NK-92 treated with Interleukin-12 subunit alpha and Interleukin-12 subunit beta, amount 100 ng/mL, for 24 hours (cell line): ENCODE results near the gene OPCML.

ENCODE experiments used
- DNase-seq: peaks from one replicate; lab custom pipeline; 2025; lab: John Stamatoyannopoulos, UW

The OPCML gene

GRCh38 chr11:132556316-132556715, 976.0 kb downstream of the OPCML start:
- DNase-seq = no peak

- DNase-seq = no peak
These were observed 976.7 kb downstream of the OPCML start for GRCh38 chr11:132555617-132556016.

- no peak for DNase-seq
These were observed 981.3 kb downstream of the OPCML start for GRCh38 chr11:132551016-132551415.

- no peak for DNase-seq
These were observed 982.7 kb downstream of the OPCML start for GRCh38 chr11:132549561-132549960.

- DNase-seq = no peak
These were observed 983.3 kb downstream of the OPCML start for GRCh38 chr11:132549001-132549400.

- DNase-seq = no peak
These were observed 988.3 kb downstream of the OPCML start for GRCh38 chr11:132544007-132544406.

GRCh38 chr11:132541794-132542193, 990.5 kb downstream of the OPCML start:
- no peak for DNase-seq

- DNase-seq = no peak
These were observed 991.7 kb downstream of the OPCML start for GRCh38 chr11:132540581-132540980.

- DNase-seq = no peak
These were observed 992.5 kb downstream of the OPCML start for GRCh38 chr11:132539590-132540368.

GRCh38 chr11:132538642-132539041, 993.7 kb downstream of the OPCML start:
- DNase-seq = no peak

- DNase-seq = no peak
These were observed 996.5 kb downstream of the OPCML start for GRCh38 chr11:132535830-132536229.

- DNase-seq = no peak
These were observed 1000.4 kb downstream of the OPCML start for GRCh38 chr11:132531921-132532320.

GRCh38 chr11:132528181-132528580, 1004.1 kb downstream of the OPCML start:
- no peak for DNase-seq

- DNase-seq = no peak
These were observed 1008.4 kb downstream of the OPCML start for GRCh38 chr11:132523929-132524328.

- DNase-seq = no peak
These were observed 1012.1 kb downstream of the OPCML start for GRCh38 chr11:132520199-132520598.

GRCh38 chr11:132519241-132519815, 1013.0 kb downstream of the OPCML start:
- DNase-seq = no peak

- DNase-seq = no peak
These were observed 1027.7 kb downstream of the OPCML start for GRCh38 chr11:132504501-132505041.

- no peak for DNase-seq
These were observed 1030.9 kb downstream of the OPCML start for GRCh38 chr11:132501356-132501755.

GRCh38 chr11:132499661-132500060, 1032.6 kb downstream of the OPCML start:
- DNase-seq = no peak

- DNase-seq = no peak
These were observed 1036.0 kb downstream of the OPCML start for GRCh38 chr11:132496341-132496740.

- no peak for DNase-seq
These were observed 1038.5 kb downstream of the OPCML start for GRCh38 chr11:132493801-132494200.

- no peak for DNase-seq
These were observed 1041.3 kb downstream of the OPCML start for GRCh38 chr11:132490978-132491377.

GRCh38 chr11:132486060-132486459, 1046.2 kb downstream of the OPCML start:
- DNase-seq = no peak
